Ammon's horn (tissue), 1 donor: ENCODE results near the gene RCL1.

Experiments used
- DNase-seq: peaks from one replicate; pipeline ENCODE4 v3.0.0-alpha.2; 2016; ENCODE audit warnings: low spot score

Gene RCL1

GRCh38 chr9:4811824-4812223 is 19.1 kb downstream of the RCL1 start:
- no peak for DNase-seq

DNA sequence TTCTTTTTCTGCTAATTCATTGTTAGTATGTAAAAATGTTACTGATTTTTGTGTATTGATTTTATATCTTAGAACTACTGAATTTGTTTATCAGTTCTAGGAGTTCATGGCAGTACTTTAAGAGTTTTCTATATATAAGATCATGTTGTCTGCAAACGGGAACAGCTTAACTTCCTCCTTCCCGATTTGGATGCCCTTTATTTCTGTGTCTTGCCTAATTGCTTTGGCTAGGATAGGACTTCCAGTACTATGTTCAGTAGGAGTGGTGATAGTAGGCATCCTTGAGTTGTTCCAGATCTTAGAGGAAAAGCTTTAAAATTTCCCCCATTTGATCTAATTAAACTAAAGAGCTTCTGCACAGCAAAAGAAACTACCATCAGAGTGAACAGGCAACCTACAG is 20.1 kb downstream of the RCL1 start:
- no peak for DNase-seq

DNA sequence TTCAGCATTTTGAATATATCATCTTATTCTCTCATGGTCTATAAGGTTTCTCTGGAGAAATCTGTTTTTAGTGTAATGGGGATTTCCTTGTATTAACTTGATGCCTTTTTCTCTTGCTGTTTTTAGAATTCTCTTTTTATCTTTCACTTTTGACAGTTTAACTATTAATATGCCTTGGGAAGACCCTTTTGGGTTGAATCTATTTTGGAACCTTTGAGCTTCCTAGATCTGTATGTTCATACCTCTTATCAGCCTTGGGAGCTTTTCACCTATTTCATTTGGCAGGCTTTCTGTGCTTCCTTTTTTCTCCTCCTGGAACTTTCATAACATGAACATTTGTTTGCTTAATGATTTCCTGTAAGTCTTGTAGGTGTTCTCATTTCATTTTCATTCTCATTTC is 22.2 kb downstream of the RCL1 start:
- no peak for DNase-seq

GRCh38 chr9:4815381-4815956 is 22.7 kb downstream of the RCL1 start:
- DNase-seq: no peak

GRCh38 chr9:4820168-4820567 is 27.4 kb downstream of the RCL1 start:
- DNase-seq: no peak

- DNase-seq: no peak
Measured at GRCh38 chr9:4821133-4821532, 28.4 kb downstream of the RCL1 start.

DNA sequence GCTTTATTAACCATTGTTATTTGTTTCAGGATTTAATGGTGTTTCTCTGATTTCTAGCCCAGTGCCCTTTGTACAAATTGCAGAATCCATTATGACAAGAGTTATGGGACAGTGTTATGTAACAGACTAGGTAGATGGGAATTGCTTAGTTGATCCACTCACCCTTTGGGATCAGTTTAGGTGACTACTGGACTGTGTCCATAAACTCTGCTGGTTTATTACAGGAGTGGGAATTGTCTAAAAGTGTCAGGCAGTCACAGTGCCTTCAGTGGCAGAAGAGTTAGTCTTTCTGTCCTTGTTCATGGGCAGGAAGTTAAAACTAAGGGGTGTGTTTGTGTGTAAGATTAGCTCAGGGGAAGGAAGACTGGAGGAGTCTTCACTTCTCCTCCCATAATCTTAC is 29.3 kb downstream of the RCL1 start:
- no peak for DNase-seq

DNA sequence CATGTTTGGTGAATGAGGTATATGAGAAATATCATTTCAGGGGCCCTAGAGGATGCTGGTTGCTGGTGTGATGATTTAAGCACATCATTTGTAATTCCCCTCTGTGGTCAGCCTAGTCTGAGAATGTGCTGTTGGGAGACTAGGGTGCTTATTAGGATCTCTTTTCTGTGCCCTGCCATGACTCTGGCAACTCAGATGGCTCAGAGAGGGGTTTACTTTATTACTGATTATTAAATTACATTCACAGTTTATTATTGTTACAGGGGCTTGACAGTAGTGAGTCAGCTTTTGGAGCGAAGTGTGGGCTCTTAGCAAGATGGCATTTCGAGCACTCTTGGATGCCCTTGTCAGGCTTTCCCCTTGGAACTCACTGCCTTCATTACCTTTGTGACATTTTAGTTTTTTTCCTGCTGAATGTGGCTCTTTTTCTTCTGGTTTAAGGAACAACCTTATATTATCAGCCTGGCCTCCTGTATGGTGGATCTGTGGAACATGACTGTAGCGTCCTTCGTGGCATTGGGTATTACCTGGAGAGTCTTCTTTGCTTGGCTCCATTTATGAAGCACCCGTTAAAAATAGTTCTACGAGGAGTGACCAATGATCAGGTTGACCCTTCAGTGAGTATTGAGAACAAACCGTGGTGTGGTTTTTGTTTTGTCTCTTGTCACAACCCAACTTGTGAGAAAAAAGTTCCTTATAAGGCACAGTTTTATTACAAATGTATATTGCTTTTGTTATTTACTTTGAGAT is 33.8 kb downstream of the RCL1 start:
- DNase-seq: no peak

- DNase-seq: no peak
Measured at GRCh38 chr9:4827224-4827623, 34.5 kb downstream of the RCL1 start.

DNA sequence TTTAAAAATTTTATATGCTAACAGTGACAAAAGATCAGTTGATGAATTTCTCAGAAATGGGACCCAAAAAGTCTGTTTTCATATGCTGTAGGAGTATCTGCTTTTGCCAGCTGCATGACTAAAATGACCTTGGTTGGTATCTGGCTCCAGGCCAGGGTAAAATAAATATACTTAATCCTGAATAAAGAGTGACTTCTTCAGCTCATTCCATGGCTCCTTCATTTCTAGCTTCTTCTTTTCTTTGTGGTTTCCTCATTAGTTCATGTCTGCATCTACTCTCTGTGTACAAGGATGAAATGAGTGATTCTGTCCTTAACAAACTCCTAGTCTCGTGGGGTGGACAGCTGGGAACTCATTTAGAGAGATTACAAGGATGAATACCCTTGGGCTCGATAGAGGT is 36.0 kb downstream of the RCL1 start:
- no peak for DNase-seq

DNA sequence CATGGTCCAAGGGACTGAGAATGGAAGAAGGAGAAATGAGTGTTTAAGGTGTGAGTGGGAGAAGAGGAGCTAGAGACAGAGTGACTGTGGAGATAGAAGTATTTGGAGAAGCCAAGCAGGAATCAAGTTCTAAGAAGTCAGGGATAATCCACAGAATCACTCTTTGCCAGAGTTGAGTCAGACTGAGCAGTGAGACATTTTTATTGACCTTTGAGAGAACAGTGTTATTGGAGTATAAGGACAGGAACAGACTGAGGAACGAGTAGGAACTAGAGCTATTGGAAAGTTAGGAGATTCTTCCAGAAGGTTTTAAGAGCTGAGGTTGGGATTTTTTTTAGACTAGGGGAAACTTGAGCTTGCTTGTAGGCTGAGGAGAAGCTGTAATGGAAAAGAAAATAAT is 37.2 kb downstream of the RCL1 start:
- no peak for DNase-seq

DNA sequence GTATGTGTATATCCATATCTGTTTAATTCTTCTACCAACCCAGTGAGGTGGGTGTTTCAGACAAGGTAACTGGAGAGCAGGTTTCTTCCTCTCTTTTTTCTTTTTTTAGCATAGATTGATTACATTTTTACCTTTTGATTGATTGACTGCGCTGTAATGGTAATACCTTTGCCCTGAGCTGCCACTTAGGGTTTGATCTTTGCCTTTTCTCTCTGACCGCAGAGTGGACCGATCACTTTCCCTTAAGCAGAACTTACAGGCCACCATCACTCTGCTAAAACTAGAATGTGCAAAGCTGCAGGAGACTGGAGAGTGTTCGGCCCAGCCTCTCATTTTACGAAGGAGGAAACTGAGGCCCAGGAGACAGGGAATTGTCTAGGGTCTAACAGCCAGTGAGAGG is 38.0 kb downstream of the RCL1 start:
- no peak for DNase-seq

- no peak for DNase-seq
Measured at GRCh38 chr9:4831119-4831518, 38.4 kb downstream of the RCL1 start.

DNA sequence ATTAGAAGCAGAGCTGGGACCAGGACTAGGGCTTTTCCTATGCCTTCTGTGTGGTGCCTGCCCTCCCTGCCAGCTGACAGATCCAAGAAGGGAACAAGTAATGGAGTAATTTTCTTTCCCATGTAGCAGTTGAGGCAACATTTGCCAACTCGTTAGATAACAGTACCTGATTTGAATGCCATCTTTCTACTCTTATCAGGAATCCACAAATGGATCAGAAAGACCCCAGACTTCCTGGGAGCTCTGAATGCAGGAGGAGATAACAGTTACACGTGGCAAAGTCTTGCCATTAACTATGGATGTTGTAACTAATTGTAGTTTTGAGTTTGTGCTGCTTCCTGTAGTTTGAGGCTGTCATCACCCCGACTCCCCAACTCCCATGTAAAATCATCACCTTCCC is 39.2 kb downstream of the RCL1 start:
- DNase-seq: no peak

GRCh38 chr9:4832786-4833579 is 40.2 kb downstream of the RCL1 start:
- DNase-seq: peak; percentile 32

DNA sequence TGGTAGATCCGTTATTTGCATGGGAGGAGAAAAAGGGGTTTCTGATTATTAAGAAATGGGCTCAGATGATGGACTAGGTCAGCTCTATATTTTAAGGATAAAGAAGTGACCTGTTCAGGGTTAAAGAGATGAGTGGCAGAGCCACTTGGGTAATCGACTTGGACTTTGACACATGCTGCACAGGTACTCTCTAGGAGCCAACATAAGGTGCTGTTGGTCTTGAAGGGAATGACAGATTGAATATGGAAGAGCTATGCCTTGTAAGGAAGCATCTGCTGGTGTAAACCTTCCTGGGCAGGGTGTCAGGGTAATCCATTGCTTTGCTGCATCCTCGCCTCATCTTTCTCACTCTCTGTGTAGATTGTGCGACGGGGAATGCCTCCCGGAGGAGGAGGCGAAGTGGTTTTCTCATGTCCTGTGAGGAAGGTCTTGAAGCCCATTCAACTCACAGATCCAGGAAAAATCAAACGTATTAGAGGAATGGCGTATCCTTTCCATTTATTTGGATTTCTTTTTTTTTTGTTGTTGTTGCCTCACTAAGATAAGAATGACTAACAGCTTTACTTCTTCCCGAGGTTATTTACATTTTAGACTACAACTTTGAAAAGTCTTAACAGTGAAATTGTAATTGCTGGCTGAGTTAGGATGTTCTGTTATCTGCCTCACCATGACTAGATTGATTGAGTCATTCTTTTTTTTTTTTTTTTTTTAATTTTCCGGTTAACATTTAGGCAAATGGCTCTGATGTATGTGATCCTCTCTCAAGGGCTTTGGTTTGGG is 41.2 kb downstream of the RCL1 start:
- no peak for DNase-seq

DNA sequence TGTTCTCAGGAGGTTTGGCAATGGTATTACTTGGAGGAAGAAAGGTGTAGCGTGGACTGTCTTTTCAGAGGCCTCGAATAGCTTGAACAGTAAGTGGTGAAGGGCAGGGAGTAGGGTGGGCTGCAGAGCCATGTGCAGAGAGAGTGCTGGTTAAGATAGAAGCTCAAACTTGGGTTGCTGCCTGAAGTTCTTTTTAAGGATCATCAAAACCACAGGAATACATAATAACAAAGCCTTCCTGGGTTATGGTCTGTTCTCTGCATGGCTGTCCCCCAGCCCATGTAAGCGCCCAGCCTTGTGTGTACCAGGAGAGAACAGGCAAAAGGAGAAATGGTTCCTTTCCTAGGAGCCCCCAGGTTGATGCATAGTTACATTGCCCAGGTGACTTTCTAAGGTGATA is 43.9 kb downstream of the RCL1 start:
- DNase-seq: no peak

GRCh38 chr9:4837261-4838188 is 44.8 kb downstream of the RCL1 start:
- no peak for DNase-seq

- no peak for DNase-seq
Measured at GRCh38 chr9:4838189-4838546, 45.4 kb downstream of the RCL1 start.

- DNase-seq: no peak
Measured at GRCh38 chr9:4839470-4839912, 46.7 kb downstream of the RCL1 start.

DNA sequence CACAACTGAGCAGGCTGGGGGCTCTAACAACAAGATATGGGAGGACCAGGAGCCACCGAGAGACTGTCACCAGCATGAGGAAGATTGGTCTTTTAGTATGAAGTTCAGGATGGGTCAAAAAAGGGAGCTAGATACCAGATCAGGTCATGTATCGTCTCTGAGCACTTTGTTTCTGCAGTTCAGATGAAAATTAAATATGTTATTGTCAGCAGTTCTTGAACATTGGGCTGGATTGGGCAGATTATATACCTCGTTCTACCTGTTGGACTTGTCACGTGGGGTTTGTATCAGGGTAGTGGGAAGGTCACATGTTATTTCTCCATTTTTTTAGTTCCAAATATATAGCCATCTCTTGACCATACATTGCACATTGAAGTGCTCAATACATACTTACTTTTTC is 47.3 kb downstream of the RCL1 start:
- DNase-seq: no peak
